HG03520 (cell line): ENCODE data around the gene MYRF.

ENCODE experiments used
- ATAC-seq: cut with Tn5 transposase; IDR thresholded peaks from one replicate; pipeline ENCODE4 v1.9.1; 2021; ENCODE audit warnings: mild to moderate bottlenecking, moderate library complexity; ENCODE audit not compliant: unreplicated experiment

MYRF gene

GRCh38 chr11:61752117-61752924, at the start of gene MYRF:
MYRF (plus strand) TSS chr11:61752636; CDS start chr11:61752745, 109 bp downstream.
- no peak for ATAC-seq

GRCh38 chr11:61702701-61703312, 49.6 kb upstream of the MYRF start:
- no peak for ATAC-seq

GRCh38 chr11:61704838-61705237, 47.6 kb upstream of the MYRF start:
- ATAC-seq: no peak

GRCh38 chr11:61706452-61707400, 45.7 kb upstream of the MYRF start:
- ATAC-seq: no peak

GRCh38 chr11:61707574-61707973, 44.9 kb upstream of the MYRF start:
- ATAC-seq: no peak

GRCh38 chr11:61709110-61709509, 43.3 kb upstream of the MYRF start:
- ATAC-seq: no peak

GRCh38 chr11:61709572-61709971, 42.9 kb upstream of the MYRF start:
- no peak for ATAC-seq

GRCh38 chr11:61710019-61710418, 42.4 kb upstream of the MYRF start:
- ATAC-seq: no peak

GRCh38 chr11:61711037-61711436, 41.4 kb upstream of the MYRF start:
- ATAC-seq: no peak

GRCh38 chr11:61711498-61711897, 40.9 kb upstream of the MYRF start:
- ATAC-seq: no peak

- no peak for ATAC-seq
Observed at GRCh38 chr11:61712314-61712713, 40.1 kb upstream of the MYRF start.

- ATAC-seq: no peak
Observed at GRCh38 chr11:61712846-61713245, 39.6 kb upstream of the MYRF start.

GRCh38 chr11:61713464-61713863, 39.0 kb upstream of the MYRF start:
- no peak for ATAC-seq

- ATAC-seq: no peak
Observed at GRCh38 chr11:61713906-61714305, 38.5 kb upstream of the MYRF start.

- ATAC-seq: no peak
Observed at GRCh38 chr11:61714316-61714715, 38.1 kb upstream of the MYRF start.

- no peak for ATAC-seq
Observed at GRCh38 chr11:61714916-61715315, 37.5 kb upstream of the MYRF start.

- no peak for ATAC-seq
Observed at GRCh38 chr11:61715867-61716266, 36.6 kb upstream of the MYRF start.

GRCh38 chr11:61716478-61717285, 35.8 kb upstream of the MYRF start:
- ATAC-seq: no peak

GRCh38 chr11:61717286-61718033, 35.0 kb upstream of the MYRF start:
- ATAC-seq: no peak

- ATAC-seq: no peak
Observed at GRCh38 chr11:61718046-61718531, 34.3 kb upstream of the MYRF start.
